HepG2 (cell line): ENCODE data around the gene RASA2. TPM values are rescaled to one million over a fixed set of nuclear protein-coding genes. Genes with fewer than 3 reads are reported as not detected.

Experiments used
- ATAC-seq: fragments of 200-7000 bp; cut with Tn5 transposase; 3 replicates; pipeline ENCODE4 v1.9.1; 2020; ENCODE audit warnings: mild to moderate bottlenecking, moderate library complexity
- BruUV-seq: library from RNA; stranded (reverse); fragments of 400-500 nt; replicated peaks from 2 replicates; lab custom pipeline; 2021; lab: Mats Ljungman, UMichigan
- CTCF ChIA-PET: fragments of 300-600 bp; formaldehyde crosslinking; extraction: SDS; loops from one replicate; lab custom pipeline; 2021; ENCODE audit warnings: low total read pairs, inconsistent platforms, low intra/inter-chr PET ratio; lab: Yijun Ruan, JAX
- POLR2A ChIA-PET: fragments of 350-600 bp; sonication (Branson Sonifier 250); formaldehyde crosslinking; loops from one replicate; lab custom pipeline; 2020; ENCODE audit warnings: antibody characterized with exemption, inconsistent platforms; lab: Yijun Ruan, JAX
- DNase-seq: peaks from one replicate; pipeline ENCODE4 v3.0.0-alpha.2; 2015; ENCODE audit warnings: low spot score
- FAIRE-seq: peaks from 3 replicates; lab custom pipeline; 2011; peaks lifted over from hg19 to GRCh38; lab: Jason Lieb, UNC
- H2AFZ ChIP-seq: one replicate; pipeline ENCODE4 v1.6.1; 2011; ENCODE audit warnings: low read length, inconsistent platforms
- H3K27ac ChIP-seq: fragments of 300-600 bp; 3 replicates; pipeline ENCODE4 v1.8.0; 2011; ENCODE audit warnings: mixed run types, mild to moderate bottlenecking, mixed read lengths, low read length, inconsistent platforms; ENCODE audit not compliant: insufficient read depth; ENCODE audit errors: extremely low read length
- H3K27me3 ChIP-seq, 2 experiments: fragments of 200-600 bp in 1 of 2; 2 replicates in 1 of 2; 3 replicates in 1 of 2; pipeline versions ENCODE4 v1.6.0 to v1.8.0; 2011; ENCODE audit warnings: low read length in 2 of 2, mild to moderate bottlenecking in 2 of 2, moderate library complexity in 2 of 2, inconsistent platforms in 1 of 2; ENCODE audit not compliant: insufficient read depth in 2 of 2, control insufficient read depth in 1 of 2
- H3K36me3 ChIP-seq, 2 experiments: fragments of 200-600 bp in 1 of 2; replicated peaks in 1 of 2; 2 replicates in 1 of 2; 3 replicates in 1 of 2; pipeline versions ENCODE4 v1.5.1 to v1.8.0; 2011; ENCODE audit warnings: low read length in 2 of 2, inconsistent platforms in 1 of 2; ENCODE audit not compliant: insufficient read depth in 2 of 2, control insufficient read depth in 1 of 2
- H3K4me1 ChIP-seq: 2 replicates; pipeline ENCODE4 v1.5.1; 2012; ENCODE audit warnings: low read length, inconsistent platforms; ENCODE audit not compliant: insufficient read depth
- H3K4me2 ChIP-seq: 2 replicates; pipeline ENCODE4 v1.6.0; 2011; ENCODE audit warnings: low read depth, low read length, inconsistent platforms
- H3K4me3 ChIP-seq, 3 experiments: fragments of 200-600 bp in 1 of 3; sonication (generic), shearing (Covaris generic) in 1 of 3; replicated peaks in 1 of 3; 2 replicates each; pipeline ENCODE4 v1.5.1; 2011 to 2016; ENCODE audit warnings: low read length in 3 of 3, inconsistent platforms in 2 of 3, low read depth in 2 of 3, mild to moderate bottlenecking in 2 of 3, control low read depth in 1 of 3, mixed read lengths in 1 of 3; ENCODE audit not compliant: insufficient read depth in 1 of 3
- H3K79me2 ChIP-seq: one replicate; pipeline ENCODE4 v1.6.1; 2011; ENCODE audit warnings: low read length, inconsistent platforms; ENCODE audit not compliant: insufficient read depth
- H3K9ac ChIP-seq: 2 replicates; pipeline ENCODE4 v1.6.0; 2011; ENCODE audit warnings: mild to moderate bottlenecking, low read depth, low read length, inconsistent platforms; ENCODE audit not compliant: insufficient read depth
- H3K9me3 ChIP-seq: 2 replicates; pipeline ENCODE4 v1.5.1; 2012; ENCODE audit warnings: mild to moderate bottlenecking, low read length
- H4K20me1 ChIP-seq: 2 replicates; pipeline ENCODE4 v1.6.0; 2011; ENCODE audit warnings: inconsistent platforms, mild to moderate bottlenecking, low read length, moderate library complexity; ENCODE audit not compliant: insufficient read depth
- ATF2 ChIP-seq: sonication (generic); formaldehyde crosslinking; IDR thresholded peaks from 2 replicates; pipeline ENCODE4 v1.4.0; 2020; ENCODE audit warnings: missing genetic modification reagents
- EP300 ChIP-seq, 3 experiments: sonication (generic) in 1 of 3; formaldehyde crosslinking in 1 of 3; IDR thresholded peaks; 2 replicates each; pipeline versions ENCODE4 v1.5.1 to v1.6.1; 2011 to 2020; ENCODE audit warnings: low read depth in 2 of 3, low read length in 2 of 3, borderline replicate concordance in 1 of 3, improper control_type of control experiment in 1 of 3, mild to moderate bottlenecking in 1 of 3, missing genetic modification reagents in 1 of 3, moderate library complexity in 1 of 3
- KAT7 ChIP-seq: IDR thresholded peaks from 2 replicates; pipeline ENCODE4 v1.6.1; 2018; ENCODE audit warnings: borderline replicate concordance, missing compliant biosample characterization
- RNF2 ChIP-seq: fragments of 450-650 bp; conservative IDR thresholded peaks from 2 replicates; pipeline ENCODE4 v1.6.1; 2016; ENCODE audit warnings: low read depth
- RXRA ChIP-seq: sonication (generic); formaldehyde crosslinking; IDR thresholded peaks from 2 replicates; pipeline ENCODE4 v1.5.1; 2020; ENCODE audit warnings: missing genetic modification reagents
- TAF1 ChIP-seq: sonication (generic); formaldehyde crosslinking; IDR thresholded peaks from 2 replicates; pipeline ENCODE4 v1.4.0; 2020; ENCODE audit warnings: missing genetic modification reagents
- ZNF546 ChIP-seq: sonication (generic); formaldehyde crosslinking; conservative IDR thresholded peaks from 2 replicates; pipeline ENCODE4 v1.8.1; 2023; ENCODE audit warnings: mild to moderate bottlenecking, missing genetic modification reagents
- ZNF549 ChIP-seq: sonication (generic); formaldehyde crosslinking; IDR thresholded peaks from 2 replicates; pipeline ENCODE4 v1.5.0; 2020; ENCODE audit warnings: missing genetic modification reagents
- ZNF552 ChIP-seq: sonication (generic); formaldehyde crosslinking; IDR thresholded peaks from 2 replicates; pipeline ENCODE4 v1.9.0; 2022; ENCODE audit warnings: missing genetic modification reagents, mild to moderate bottlenecking, borderline replicate concordance
- ZNF772 ChIP-seq: sonication (generic); formaldehyde crosslinking; IDR thresholded peaks from 2 replicates; pipeline ENCODE4 v1.5.0; 2020; ENCODE audit warnings: mild to moderate bottlenecking, missing genetic modification reagents
- WGBS: methylation state at CpG from one replicate; pipeline ENCODE4 v1.1.6; 2017; ENCODE audit warnings: low lambda C conversion rate; 5-methylcytosine and 5-hydroxymethylcytosine counted together
- in situ Hi-C: cut with HindIII; loops from 2 replicates; pipeline ENCODE4 v1.10.0; 2017; ENCODE audit warnings: low pct_unique_long_range_greater_than_20kb; ENCODE audit not compliant: extremely low pct_ligation_motif_present
- intact Hi-C: fragments of 100-400 bp; cut with micrococcal nuclease; formaldehyde crosslinking; loops from one replicate; pipeline ENCODE4 v1.10.0; 2022; ENCODE audit not compliant: unreplicated experiment
- polyA plus RNA-seq, 8 experiments: library from polyadenylated mRNA; depleted of rRNA in 3 of 8; stranded (reverse) in 7 of 8; unstranded in 1 of 8; fragments of >200 nt; fragmentation: Illumina TruSeq in 4 of 8; extraction: Trizol in 4 of 8; gene quantifications; 2 replicates each; pipeline versions ENCODE4 v1.2.1 to v1.2.3, GENCODE V29; 2011 to 2016; ENCODE audit warnings: low read depth in 4 of 8, missing spikeins in 1 of 8, mixed read lengths in 1 of 8; ENCODE audit not compliant: insufficient read depth in 1 of 8
- total RNA-seq, 5 experiments: library from RNA; depleted of rRNA; stranded (reverse); fragments of >200 nt; fragmentation: Illumina TruSeq; extraction: Trizol; gene quantifications; 2 replicates each; pipeline ENCODE4 v1.2.3, GENCODE V29; 2016; ENCODE audit warnings: low read depth in 1 of 5

Gene RASA2
- total and polyA plus RNA-seq, 2 of the 13 experiments (the other 11 are each of a cell fraction or from before 2014, with no cell fraction given), result 5.4 to 8.5 TPM

DNA sequence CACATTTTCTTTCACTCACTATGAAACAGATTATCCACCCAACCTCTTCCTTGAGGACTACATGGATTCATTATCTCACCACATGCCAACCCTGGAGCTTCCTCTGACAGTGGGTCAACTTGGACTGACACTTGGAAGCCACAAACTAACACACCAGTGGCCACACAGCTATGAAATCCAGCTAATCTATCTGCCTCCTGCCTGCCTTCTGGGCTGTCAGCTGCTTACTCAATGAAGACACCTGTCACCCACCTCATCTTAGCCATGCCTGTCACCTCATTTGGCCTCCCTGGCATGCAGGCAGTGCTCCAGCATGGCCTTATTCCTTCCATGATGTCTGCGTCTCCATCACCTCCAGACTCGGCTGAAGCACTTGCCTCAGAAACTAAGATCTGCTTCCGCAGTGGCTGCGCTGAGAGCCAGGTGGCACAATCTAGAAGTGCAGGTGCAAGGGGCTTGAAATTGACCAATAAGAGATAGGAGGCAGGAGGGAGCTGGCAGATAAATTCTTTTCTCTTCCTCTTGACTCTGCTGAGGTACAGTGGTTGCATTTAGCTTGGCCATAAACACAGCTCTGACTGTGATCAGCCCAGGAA, 146.1 kb downstream of the RASA2 start:
- no peaks in the 10 kb centered on the region for H3K4me1 ChIP-seq
- H3K4me2 ChIP-seq, result no peak overlapping the region
- no peaks in the 10 kb centered on the region for H4K20me1 ChIP-seq
- 66% methylated on average over 4 of the region's 4 CpGs for WGBS
- BruUV-seq, result no TSS peak
- H2AFZ ChIP-seq, result no peak overlapping the region
- FAIRE-seq, result no peak
- H3K9me3 ChIP-seq, result peaks cover 8% of the 10 kb centered on the region; the same call in 1 of the 2 replicates
- intact Hi-C loops (no loop called here), in situ Hi-C loops (no loop called here)
- H3K4me3 ChIP-seq, result no peak overlapping the region
- no peak overlapping the region for H3K9ac ChIP-seq
- ATAC-seq, result no peak
- no peak for DNase-seq
- TF ChIP-seq EP300 (IDR thresholded peaks at IDR 0.05; ENCODE audit: low read depth in 2 of 2, low read length in 2 of 2), result no peak
- no peak for TF ChIP-seq EP300 (CRISPR knock-in tag; IDR thresholded peaks at IDR 0.05; ENCODE audit: borderline replicate concordance)
- TF ChIP-seq ZNF546, result no peak
- TF ChIP-seq KAT7, result no peak
- TF ChIP-seq RNF2, result no peak
- no peak for TF ChIP-seq ATF2 (CRISPR knock-in tag)
- TF ChIP-seq ZNF549 (CRISPR knock-in tag), result no peak
- TF ChIP-seq ZNF552 (CRISPR knock-in tag), result no peak
- TF ChIP-seq RXRA (CRISPR knock-in tag), result no peak
- TF ChIP-seq ZNF772 (CRISPR knock-in tag), result no peak
- no peak for TF ChIP-seq TAF1
- ChIA-PET CTCF (no interaction called here), POLR2A (no interaction called here)
- no peaks in the 10 kb centered on the region for H3K36me3 ChIP-seq
- H3K27ac ChIP-seq, result no peak overlapping the region
- no peaks in the 10 kb centered on the region for H3K27me3 ChIP-seq
- no peaks in the 10 kb centered on the region for H3K79me2 ChIP-seq
